GM12865 (cell line): ENCODE results near the gene ANKRD1.

ENCODE experiments used
- DNase-seq: peaks from one replicate; pipeline ENCODE4 v3.0.0; 2010; ENCODE audit warnings: low read depth
- H3K4me3 ChIP-seq: 2 replicates; pipeline ENCODE4 v1.5.1; 2011; ENCODE audit warnings: mild to moderate bottlenecking, low read depth, low read length, control low read depth
- CTCF ChIP-seq: IDR thresholded peaks from 2 replicates; pipeline ENCODE4 v1.5.1; 2011; ENCODE audit warnings: low read length, control low read depth, low read depth, inconsistent platforms; ENCODE audit not compliant: insufficient read depth; ENCODE audit errors: missing control alignments

The ANKRD1 gene

GRCh38 chr10:90925079-90926029 is 4.5 kb upstream of the ANKRD1 start:
- no peak overlapping the region for H3K4me3 ChIP-seq

DNA sequence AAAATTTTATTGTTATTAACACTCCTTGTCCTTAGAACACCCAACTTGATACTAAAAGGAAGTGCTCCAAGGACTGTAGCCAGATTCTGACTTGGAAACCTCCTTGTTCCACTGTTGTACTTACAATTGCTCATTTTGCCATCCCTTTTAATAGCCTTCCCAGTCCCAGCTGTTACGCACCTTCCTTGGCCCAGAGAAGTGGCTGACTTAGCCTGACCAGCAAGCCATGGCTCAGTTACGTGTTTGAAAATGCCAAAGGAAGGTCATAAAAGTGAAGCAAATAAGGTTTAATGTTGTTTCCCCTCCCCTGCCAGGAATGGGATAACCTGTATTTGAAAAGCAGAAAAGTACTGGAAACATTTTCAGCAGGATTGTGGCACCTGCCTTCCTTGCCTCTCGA is 3.7 kb upstream of the ANKRD1 start:
- DNase-seq, result no peak
- TF ChIP-seq CTCF, result no peak
- H3K4me3 ChIP-seq, result no peak overlapping the region

More at GRCh38 chr10:90925079-90926029, 4.5 kb upstream of the ANKRD1 start:
- TF ChIP-seq CTCF, result no peak
- no peak for DNase-seq

- H3K4me3 ChIP-seq, result no peak overlapping the region
- TF ChIP-seq CTCF, result no peak
- DNase-seq, result no peak
These were observed 2.3 kb upstream of the ANKRD1 start for GRCh38 chr10:90923111-90923731.

DNA sequence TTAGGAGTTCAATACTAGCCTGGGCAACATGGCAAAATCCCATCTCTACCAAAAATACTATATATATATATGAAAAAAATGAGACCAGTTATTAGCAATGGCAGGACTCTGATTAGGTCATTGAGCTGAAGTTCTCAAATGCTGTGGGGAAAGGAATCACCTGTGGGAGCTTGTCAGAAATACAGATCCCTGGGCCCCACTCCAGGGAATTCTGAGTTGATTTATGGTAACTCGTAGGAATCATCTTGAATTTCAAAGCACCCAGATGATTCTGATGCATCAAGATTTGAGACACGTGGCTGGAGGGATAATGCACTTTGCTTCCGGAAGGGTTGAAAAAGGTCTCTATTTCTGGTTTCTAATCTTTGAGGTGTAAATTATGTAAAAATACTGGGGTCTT is 1.0 kb upstream of the ANKRD1 start:
- H3K4me3 ChIP-seq, result no peak overlapping the region
- no peak for DNase-seq
- TF ChIP-seq CTCF, result no peak

- no peak for TF ChIP-seq CTCF
- no peak for DNase-seq
- H3K4me3 ChIP-seq, result no peak overlapping the region
These were observed 958 bp downstream of the ANKRD1 start for GRCh38 chr10:90919683-90920574.

- DNase-seq, result no peak
- no peak for TF ChIP-seq CTCF
- no peak overlapping the region for H3K4me3 ChIP-seq
These were observed 2.9 kb downstream of the ANKRD1 start for GRCh38 chr10:90917968-90918318.
